ENCODE measurements around the gene VSTM4.

GRCh38 chr10:49039409-49039808 lies 75.9 kb downstream of the VSTM4 start:
- TF ChIP-seq CTCF (conservative IDR thresholded peaks at IDR 0.05): no peak
- TF ChIP-seq EZH2 (IDR thresholded peaks at IDR 0.05; ENCODE audit: low read depth): no peak

Measured in PC-9 (cell line).